GM12891 (cell line): ENCODE results near the gene MS4A4E.
"Not testable (repeated sequence)": the region's sequence is repeated elsewhere in the genome, so short reads cannot be mapped to it uniquely, and the experiment has no call there.

Experiments
- DNase-seq: peaks from one replicate; pipeline ENCODE4 v3.0.0; 2011; ENCODE audit warnings: low spot score; ENCODE audit not compliant: insufficient read length
- FAIRE-seq: peaks from 2 replicates; lab custom pipeline; 2011; peaks lifted over from hg19 to GRCh38; lab: Jason Lieb, UNC
- PAX5 ChIP-seq: IDR thresholded peaks from 2 replicates; pipeline ENCODE4 v1.6.1; 2011; ENCODE audit warnings: low read length, moderate library complexity, mild to moderate bottlenecking; ENCODE audit not compliant: insufficient read depth, severe bottlenecking
- POLR2A ChIP-seq: IDR thresholded peaks from 2 replicates; pipeline ENCODE4 v1.6.1; 2011; ENCODE audit warnings: low read depth, low read length, control low read depth
- POLR2AphosphoS5 ChIP-seq: IDR thresholded peaks from 2 replicates; pipeline ENCODE4 v1.6.1; 2011; ENCODE audit warnings: low read depth, low read length, control low read depth
- POU2F2 ChIP-seq: IDR thresholded peaks from 2 replicates; pipeline ENCODE4 v1.6.1; 2011; ENCODE audit warnings: low read depth, mild to moderate bottlenecking, control low read depth, low read length, moderate library complexity
- SPI1 ChIP-seq: IDR thresholded peaks from 2 replicates; pipeline ENCODE4 v1.6.1; 2011; ENCODE audit warnings: low read depth, low read length, control low read depth
- TAF1 ChIP-seq: IDR thresholded peaks from 2 replicates; pipeline ENCODE4 v1.6.1; 2011; ENCODE audit warnings: low read depth, low read length, control low read depth

Gene MS4A4E

DNA sequence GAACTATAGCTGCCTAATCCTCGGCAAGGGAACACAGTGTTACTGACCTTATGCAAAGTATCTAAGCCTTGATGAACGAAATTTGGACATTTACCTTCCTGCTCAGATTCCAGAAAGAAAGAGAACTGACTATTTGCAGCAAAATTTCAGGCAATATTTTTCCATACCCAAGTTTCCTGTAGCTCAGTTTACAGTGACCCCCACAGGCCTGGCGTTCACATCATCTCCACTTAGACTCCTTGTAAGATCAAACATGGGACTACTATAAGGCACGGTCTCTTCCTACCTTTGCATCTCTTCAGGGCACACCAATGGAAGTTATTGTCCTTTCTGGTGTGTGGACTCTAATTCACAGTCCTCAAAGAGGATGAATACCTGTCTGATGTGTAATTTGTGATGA is 81.2 kb downstream of the MS4A4E start:
- no peak for FAIRE-seq
- no peak for TF ChIP-seq SPI1
- TF ChIP-seq POU2F2 = no peak
- TF ChIP-seq POLR2AphosphoS5 = no peak
- no peak for TF ChIP-seq PAX5
- no peak for TF ChIP-seq POLR2A
- TF ChIP-seq TAF1 = no peak
- no peak for DNase-seq

DNA sequence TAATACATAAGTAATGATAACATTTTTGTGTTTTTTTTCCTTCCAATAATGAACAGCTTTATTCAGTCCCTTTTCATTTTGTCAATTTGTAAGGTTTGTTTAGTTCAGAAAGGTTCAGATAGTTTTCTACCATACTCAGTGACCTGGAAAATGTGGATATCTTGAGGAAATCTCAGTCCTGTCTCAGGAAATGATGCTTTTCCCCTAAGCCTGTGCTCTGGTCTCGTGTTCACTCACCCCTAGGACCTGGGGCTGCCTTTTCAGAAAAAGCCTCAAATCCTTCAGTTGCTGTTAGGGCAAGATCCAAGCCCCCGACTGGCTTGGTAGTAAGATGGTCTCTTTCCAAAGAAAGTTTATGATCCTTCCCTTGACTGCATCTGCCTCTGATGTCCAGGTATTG is 81.8 kb downstream of the MS4A4E start:
- DNase-seq = no peak
- no peak for FAIRE-seq
- TF ChIP-seq PAX5 (no peak), POLR2A (no peak), POLR2AphosphoS5 (no peak), TAF1 (no peak)

GRCh38 chr11:60159868-60160267 is 83.1 kb downstream of the MS4A4E start:
- no peak for DNase-seq
- no peak for FAIRE-seq
- no peak for TF ChIP-seq POU2F2
- TF ChIP-seq PAX5 = no peak
- no peak for TF ChIP-seq POLR2A
- no peak for TF ChIP-seq SPI1
- TF ChIP-seq POLR2AphosphoS5 = no peak
- TF ChIP-seq TAF1 = no peak

DNA sequence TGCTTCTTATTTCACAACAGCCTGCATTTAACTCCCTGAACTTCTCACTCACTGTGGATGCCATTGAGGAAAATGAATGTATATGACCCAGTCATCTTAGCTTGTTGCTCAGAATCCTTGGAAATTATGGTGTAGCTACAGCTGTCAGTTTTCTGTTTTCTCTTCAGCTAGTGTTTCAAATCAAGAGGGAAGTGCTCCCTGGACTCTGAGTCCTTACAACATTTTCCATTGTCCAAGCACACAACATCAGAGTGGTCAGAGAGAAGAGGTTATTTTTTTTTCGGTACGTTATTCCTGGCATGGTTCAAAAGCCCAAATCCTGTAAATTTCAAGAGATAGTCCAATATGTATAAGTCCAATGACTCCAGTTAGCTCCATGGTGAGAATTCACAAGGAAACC is 83.7 kb downstream of the MS4A4E start:
- no peak for TF ChIP-seq POU2F2
- TF ChIP-seq POLR2A = no peak
- TF ChIP-seq POLR2AphosphoS5 = no peak
- FAIRE-seq = no peak
- DNase-seq = no peak

DNA sequence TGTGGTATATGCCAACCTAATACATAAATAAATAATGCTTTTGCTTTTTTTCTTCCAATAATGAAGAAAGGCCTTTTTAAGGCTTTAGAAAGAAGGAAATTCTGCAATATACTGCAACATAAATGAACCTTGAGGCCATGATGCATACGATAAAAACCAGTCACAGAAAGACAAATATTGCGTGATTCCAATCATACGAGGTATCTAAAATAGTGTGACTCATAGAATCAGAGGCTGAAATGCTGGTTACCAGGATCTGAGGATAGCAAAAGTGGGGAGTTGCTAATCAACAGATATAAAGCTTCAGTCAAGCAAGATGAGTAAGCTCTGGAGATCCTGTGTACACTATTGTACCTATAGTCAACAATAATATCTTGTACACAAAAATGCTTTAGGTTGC is 84.3 kb downstream of the MS4A4E start:
- TF ChIP-seq POU2F2 (no peak), TAF1 (no peak), POLR2AphosphoS5 (no peak), SPI1 (no peak), PAX5 (no peak), POLR2A (no peak)
- no peak for FAIRE-seq

DNA sequence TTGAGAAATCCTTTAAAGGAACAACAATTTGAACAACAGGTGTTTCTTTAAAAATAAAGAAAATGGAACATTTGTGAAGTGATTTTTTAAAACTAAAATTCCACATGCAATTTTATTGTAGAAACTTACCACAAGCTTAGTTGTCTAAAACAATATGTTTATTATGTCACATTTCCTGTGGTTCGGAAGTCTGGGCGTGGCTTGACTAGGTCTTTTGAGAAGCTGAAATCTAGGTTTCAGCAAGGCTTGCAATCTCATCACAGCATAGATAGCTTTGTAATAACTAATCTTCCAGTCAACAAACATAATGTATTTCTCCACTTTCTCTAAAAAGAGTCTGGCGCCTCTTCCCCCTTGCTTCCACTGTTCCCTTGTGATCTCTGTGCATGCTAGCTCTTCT is 87.0 kb downstream of the MS4A4E start:
- FAIRE-seq = no peak
- DNase-seq = no peak
- TF ChIP-seq SPI1 (no peak), PAX5 (no peak), POLR2A (no peak), POU2F2 (no peak), TAF1 (no peak), POLR2AphosphoS5 (no peak)

More for the DNA sequence above, 84.3 kb downstream of the MS4A4E start:
- no peak for DNase-seq

- not testable (repeated sequence) for FAIRE-seq, DNase-seq
These were observed 90.2 kb downstream of the MS4A4E start for GRCh38 chr11:60152727-60153126.

- no peak for FAIRE-seq
- no peak for TF ChIP-seq POU2F2
- no peak for TF ChIP-seq POLR2AphosphoS5
- peak; percentile 62 for TF ChIP-seq SPI1
- no peak for TF ChIP-seq POLR2A
- TF ChIP-seq PAX5 = no peak
- TF ChIP-seq TAF1 = no peak
- no peak for DNase-seq
These were observed 92.7 kb downstream of the MS4A4E start for GRCh38 chr11:60150279-60150678.
